Measurements from ENCODE around the gene COL1A1.

Gene COL1A1

DNA sequence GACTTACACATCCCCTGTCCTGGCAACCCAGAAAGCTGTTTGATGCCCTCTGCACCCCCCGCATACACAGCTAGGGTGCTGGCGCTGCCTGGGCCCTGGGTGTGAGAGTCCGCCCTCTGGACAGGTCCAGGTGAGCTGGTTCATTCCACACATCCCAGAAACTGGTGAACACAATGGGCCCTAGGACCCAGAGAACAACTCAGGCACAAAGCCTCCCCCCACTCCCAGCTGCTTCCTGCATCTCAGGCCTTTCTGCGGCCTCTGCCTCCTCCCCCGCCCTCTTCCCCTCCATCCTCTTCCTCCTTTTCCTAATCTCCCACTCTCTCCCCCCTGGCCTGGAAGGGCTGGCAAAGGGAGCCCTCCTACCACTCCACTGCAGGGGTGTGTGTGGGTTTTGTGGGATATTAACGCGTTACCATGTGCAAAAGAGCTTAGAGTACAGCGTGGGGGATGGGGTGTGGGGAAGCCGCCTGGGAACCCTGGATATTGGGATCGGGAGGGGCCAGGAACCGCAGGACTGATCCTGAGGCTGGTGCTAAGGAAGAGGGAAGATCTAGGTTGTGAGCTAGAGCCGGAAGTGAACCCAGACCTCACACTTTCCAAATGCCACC is 49.4 kb downstream of the COL1A1 start:
- DNase-seq, result peak; percentile 83

DNA sequence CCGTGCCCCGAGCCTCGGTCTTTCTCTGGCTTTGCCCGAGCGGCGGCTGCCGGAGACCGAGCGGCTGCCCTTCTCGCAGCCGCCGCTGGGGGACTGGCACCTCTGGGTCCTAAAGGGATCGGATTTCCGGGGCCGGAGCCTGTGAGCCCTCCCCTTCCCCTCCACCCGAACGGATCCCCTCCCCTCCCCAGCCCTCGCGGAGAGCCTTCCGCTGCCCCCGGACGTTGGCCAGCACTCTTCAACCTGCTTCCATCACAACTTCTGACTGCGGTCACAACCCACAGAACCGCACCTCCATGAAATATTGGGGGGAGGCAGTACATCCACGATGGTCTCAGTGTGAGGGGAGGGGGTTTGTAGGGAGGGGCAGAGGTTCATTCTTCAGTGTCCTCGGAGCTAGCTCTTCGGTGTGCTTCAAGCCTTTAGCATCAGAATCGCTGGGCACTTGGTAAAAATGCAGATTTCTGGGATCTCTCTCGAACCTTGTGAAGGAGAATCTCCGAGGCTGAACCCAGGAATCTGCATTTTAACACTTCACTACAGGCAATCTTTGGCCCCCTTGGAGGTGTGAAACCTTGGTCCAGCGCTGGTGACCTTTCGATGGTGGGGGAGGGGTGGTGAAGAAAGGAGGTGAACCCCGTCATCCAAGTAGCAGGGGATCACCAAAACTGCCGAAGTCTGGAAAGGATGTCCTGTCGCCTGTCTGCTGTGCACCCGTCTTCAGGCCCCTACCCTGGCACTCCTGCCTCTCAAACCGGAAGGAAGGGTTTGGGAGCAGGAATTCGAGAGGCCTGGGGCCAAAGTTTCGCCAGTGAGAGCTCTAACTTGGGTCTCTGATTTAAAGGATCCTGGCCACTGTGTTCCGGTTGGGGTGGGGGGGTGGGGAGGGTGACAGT is 50.1 kb downstream of the COL1A1 start:
- DNase-seq, result peak; percentile 93

DNA sequence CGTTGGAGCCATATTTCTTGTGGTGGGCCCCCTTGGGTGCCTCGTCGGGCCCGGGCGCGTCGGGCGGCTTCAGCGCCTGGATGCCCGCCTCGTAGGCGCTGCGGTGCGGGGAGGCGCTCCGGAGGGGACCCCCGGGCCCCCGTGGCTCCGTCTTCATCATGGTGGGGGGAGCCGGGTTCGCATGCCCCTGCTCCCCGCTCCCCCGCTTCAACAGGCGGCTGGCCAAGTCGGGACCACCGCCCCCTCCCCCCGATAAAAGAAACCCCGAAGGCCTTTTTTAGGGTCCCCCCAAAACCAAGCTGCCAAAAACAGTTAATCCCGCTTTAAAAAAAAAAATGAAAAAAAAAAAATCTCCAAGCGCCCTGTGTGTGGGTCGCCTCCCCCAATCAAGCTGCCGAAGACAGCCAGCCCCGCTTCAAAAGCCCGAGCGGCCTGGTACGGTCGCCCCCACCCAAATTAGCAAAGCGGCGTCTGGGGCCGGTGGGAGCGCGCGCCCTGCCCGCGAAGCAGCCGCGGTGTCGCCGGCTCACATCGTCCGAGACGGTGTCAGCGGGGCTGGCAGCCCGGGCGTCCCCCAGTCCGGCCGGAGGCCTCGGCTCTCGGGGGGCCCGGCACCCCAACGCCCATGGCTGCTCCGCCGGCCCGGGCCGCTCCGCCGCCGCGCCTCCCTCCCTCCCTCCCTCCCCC is 50.9 kb downstream of the COL1A1 start, which contains the start of gene PPP1R9B:
PPP1R9B (minus strand) TSS at position 324 of the 687 bp plus-strand sequence; CDS start at position 160, 164 bp downstream.
- DNase-seq, result no peak

- DNase-seq, result no peak
These were observed 51.7 kb downstream of the COL1A1 start for GRCh38 chr17:50149417-50150353.

DNA sequence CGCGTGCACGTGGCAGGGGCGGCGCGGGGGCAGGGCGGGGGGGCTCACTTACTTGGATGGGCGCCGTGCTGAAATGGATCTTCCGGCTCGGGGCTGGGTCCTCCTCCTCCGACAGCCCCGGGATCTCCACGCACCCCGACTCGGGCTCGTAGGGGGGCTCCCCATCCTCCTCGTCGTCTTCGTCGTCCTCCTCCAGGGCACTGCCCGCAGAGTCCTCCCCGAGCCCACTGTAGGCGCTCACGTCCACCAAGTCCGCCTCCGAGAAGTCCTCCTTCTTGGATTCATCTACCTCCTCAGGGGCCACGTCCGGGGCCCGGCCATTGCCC is 52.4 kb downstream of the COL1A1 start:
- DNase-seq, result no peak

GRCh38 chr17:50148226-50149090 is 53.0 kb downstream of the COL1A1 start:
- DNase-seq, result peak; percentile 58

DNA sequence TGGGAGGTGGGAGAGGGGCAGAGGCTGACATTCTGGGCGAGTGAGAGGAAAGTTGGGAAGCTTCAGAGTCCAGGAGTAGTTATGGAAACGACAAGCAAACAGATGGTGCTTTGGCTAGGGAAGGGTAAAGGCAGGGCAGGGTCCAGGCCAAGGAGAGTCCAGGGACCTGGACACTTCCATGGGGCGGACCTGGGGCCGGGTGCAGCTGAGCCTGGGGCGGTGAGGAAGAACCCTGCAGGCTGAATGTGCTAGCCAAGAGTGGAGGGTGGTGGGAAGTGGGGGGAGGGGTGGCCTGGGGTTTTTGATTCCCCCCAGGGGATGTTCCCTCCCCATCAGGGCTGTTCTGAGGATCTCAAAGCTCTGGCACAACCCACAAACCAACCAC is 53.6 kb downstream of the COL1A1 start:
- peak; percentile 26 for DNase-seq

DNA sequence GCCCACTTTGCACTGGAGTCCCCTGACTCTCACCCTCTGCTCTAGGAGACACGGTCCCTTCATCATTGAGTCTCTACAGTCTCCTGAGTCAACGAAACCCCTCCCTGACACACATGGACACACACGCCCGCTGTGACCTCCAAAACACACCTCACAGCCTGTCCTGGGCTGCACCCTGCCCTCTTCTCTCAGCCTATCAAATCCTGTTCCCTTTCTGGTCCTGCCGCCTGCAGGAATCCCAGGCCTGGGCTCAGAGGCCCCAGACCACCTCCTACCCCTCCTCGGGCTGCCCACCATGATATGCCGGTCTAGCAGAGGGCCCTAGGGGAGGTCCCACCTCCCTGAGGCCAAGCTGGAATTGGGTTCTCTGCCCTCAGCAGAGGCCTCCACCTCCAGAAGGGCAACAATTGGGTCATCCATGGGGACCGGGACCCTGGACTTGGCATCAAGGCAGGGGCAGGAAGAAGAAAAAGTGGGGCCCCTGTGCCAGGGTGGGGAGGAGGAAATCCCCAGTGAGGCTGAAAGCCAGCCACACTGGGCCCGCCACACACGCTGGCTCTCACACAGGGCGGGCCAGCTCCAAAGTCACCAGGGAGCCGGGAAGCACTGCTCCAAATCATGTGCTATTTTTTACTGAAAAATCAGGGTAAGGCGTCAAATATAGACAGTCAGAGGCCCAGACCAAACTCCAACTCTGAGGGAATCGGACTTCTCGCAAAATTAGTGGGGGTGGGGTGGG is 54.3 kb downstream of the COL1A1 start:
- DNase-seq, result no peak

DNA sequence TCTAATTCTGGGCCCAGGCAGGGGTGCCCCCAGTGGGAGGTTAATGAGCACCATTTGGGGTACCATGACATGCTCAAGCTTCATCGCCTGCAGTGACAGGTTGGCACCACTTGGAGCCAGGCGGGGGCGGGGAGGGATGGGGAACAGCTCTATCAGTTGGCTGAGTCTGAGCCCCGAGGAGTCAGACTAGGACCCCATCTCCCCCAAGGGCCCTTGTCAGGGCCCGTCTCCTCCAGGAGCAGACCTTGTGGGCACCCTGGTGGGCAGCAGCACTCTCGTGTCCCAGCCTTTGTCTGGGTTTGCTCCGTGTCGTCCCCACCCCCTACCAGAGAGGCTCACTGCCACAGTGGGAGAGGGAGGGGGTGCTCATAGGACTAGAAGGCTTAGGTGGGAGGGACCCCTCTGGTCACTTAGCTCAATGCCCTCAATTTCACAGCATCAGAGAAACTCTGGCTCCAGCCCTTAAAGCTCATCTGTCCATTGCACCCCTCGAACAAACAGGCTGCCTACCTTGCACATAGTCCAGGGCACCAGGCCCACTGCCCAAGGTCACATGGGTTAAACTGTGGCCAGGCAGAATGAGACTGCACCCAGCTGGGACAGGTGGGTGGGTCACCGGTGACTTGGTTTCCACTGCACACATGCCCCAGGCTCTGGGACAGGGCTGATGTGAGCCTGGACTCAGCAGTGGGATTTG is 55.1 kb downstream of the COL1A1 start:
- DNase-seq, result no peak

DNA sequence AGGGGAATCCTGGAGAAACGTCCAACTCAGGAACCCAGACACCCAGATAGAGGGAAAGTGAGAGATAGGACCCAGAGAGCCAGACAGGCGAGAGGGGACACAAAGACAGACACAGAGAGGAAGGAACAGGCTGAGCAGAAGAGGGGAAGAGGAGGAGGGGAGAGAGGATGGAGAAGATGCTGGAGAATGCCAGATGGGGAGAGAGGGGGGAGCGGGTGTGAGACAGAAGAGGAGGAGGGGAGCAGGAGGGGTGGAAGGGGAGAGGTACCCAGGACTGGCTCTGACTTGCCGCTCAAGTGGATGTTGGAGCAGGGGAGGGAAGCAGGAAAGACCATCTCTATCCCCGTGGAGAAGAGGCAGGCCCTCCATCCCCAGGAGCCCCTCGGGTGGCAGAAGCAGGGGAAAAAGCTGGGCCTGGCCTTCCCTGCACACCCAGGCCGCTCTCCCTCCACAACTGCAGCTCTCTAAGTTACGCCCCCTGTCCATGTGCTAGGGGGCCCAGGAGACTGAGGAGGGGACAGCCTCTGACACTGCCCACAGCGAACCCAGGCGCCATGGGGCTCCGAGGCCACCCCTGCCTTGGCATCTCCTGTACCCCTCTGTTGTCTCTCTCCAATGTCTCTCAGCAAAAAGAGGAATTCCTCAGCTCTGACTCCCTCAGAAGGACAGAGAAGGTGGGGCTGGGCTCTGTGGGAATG is 55.8 kb downstream of the COL1A1 start:
- no peak for DNase-seq

DNA sequence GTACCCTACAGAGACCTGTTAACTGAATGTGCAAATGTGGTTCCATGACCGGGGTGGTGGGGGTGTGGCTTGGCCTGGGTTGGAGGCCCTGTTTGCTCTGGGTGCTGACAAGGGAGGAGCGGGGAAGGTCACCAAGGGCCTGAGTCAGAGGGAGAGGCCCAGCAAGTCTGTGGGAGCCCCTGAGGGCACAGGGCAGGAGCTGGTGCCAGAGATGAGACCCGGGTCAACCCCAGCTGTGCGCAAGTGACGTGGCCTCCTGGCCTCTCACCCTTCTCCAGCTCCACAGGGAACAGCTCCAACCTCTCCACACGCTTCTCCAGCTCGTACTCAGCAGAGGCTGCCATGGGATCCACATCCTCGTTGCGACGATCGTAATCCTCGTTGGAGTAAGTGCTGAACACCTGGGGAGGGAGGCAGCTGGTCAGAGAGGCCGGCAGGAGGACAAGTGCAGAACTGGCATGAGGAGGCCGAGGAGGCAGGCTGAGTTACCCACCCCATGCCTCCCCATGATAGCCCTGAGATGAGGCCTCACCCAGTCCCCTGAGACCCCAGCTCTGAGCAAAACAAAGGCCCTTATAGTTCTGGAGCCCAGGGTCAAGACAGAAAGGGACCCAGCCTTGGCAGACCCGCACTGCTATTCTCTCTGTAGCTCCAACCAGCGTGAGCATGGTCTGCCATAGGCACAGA is 56.4 kb downstream of the COL1A1 start:
- no peak for DNase-seq

GRCh38 chr17:50144355-50144754 is 57.1 kb downstream of the COL1A1 start:
- no peak for DNase-seq

DNA sequence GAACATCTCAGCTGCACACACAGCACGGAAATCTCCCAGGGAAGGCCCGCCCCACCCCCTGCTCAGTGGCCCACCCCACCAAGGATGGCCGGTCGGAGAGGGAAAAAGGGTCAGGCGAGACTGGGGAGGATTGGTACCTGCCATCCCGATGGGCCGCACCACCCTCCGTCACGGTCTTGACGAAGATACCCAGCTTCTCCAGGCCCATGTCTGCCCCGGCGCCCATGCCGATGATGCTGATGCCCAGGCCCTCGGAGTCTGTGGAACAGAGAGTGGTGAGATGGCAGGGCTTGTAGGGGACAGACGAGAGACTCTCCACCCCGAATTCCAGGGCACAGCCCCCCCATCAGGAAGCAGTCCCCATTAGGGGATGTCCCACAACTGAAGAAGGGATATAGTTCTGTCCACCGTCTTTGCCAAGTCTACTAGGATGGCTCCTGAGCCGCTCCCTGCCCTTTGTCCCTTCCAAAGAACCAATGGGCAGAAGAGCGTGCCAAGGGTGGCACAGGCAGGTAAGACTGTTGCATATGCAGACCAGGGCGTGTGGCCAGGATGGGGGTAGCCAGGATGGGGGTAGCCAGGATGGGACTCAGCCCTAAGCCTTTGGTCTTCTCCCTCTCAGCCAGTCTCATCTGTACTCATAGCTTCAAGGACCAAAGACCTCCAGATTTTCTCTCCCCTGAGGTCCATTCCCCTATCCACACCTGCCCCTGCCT is 57.8 kb downstream of the COL1A1 start:
- no peak for DNase-seq

DNA sequence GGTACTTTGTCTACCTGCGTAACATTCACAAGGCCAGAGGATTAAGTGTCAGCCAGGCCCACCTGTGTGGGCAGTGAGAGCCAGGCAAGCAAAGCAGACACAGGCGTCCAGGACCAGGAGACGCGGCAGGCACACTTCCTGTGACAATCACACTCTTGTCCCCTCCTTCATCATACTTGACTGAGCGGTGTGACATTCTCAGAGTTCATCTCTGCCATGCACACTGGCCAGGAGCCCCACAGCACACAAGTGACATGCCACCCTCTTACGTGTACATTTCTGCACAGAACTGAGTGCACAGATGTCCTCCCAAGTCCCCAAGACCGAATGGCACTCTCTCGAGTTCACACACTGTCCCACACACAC is 59.7 kb downstream of the COL1A1 start:
- DNase-seq, result no peak

DNA sequence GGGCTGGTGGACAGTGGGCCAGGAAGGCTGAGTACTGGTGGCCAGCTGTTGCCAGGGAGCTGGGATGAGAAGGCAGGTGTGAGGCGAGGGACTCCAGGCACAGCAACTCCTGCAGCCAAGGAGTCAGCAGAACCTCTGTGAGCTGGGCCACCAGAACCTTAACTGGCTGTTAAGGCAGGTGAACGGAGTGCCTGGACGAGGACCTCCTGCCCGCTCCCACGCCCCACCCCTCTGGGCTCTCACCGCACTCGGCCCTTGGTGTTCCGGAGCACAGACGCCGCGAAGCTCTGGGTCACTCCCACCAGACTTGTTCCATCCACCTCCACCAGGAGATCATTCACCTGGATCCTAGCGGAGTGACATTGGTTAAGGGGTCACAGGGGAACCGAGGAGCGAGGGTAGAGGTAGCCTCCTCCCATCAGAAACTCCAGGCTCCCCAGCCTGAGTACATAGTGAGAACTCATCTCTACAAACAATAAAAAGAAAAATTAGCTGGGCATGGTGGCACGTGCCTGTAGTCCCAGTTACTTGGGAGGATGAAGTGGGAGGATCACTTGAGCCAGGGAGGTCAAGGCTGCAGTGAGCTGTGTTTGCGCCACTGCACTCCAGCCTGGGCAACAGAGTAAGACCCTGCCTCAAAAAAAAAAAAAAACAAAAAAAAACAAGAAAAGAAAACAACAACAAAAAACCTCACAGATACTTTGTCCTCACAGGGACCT is 60.2 kb downstream of the COL1A1 start:
- DNase-seq, result no peak

DNA sequence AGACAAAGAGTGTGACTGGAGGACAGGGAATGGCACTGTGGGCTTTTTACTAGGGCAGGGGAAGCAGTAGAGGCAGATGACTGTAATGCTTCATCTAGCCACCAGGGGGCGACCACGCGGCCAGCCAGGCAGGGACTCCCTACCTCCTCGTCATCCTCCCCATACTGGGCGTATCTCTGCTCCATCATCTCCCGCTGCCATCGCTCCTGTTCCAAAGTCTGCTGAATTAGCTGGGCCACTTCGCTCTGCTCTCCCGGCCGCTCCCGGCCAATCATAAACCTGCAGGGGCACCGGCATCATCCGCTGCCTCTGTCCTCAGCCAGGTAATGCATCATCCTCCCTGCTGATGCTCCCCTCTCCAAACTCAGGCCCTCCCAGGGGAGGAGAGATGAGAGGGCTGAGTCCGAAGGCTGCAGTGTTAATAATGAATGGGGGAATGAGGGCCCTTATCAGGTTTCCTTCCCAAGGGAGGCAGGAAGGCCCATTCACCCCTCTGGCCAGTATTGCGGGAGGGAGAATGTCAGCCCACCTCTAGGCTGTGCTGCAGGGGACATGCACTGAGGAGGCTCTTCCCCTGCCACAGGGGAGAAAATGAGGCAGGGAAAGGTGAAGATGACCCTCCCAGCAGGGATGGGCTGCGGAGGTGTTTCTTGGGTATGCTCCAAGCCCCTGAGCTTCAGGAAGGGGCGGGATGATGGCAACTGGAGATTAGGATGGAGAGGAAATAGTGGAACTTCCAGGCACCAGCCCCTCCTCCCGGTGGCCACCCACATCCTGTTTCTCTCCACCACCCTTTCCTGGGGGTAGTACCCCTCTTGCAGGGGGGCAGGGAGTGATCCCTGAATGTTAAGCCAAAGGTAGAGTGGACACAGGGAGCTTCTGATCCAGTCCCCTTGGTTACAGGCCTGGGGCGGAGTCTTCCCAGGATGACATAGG is 61.2 kb downstream of the COL1A1 start:
- peak; percentile 65 for DNase-seq

Measured in GDM1 (cell line).